ENCODE results near the gene CIT. TPM values are rescaled to one million over a fixed set of nuclear protein-coding genes. Genes with fewer than 3 reads are reported as not detected.
A peak's percentile ranks its signal among the peaks of the same experiment; 100 is the strongest.

CIT gene
- 10 to 100 TPM; 12.6 to 42.4 TPM for total RNA-seq

- DNase-seq: peak; percentile 92
- TF ChIP-seq CTCF (IDR thresholded peaks at IDR 0.05): no peak
- H3K27ac ChIP-seq: no peak within 1 kb of the TSS
Measured at GRCh38 chr12:119876761-119877638, at the start of gene CIT. CIT (minus strand) TSS chr12:119877320; CDS start chr12:119876168, 1,152 bp downstream.

GRCh38 chr12:119925269-119925668 lies 48.1 kb upstream of the CIT start:
- Histone ChIP-seq H3K27me3 (no peaks in the 10 kb centered on the region), H3K4me1 (no peaks in the 10 kb centered on the region), H3K4me3 (no peak overlapping the region), H3K36me3 (no peaks in the 10 kb centered on the region), H3K9me3 (no peaks in the 10 kb centered on the region), H3K27ac (no peak overlapping the region), H3K9ac (ENCODE audit: low read depth in 2 of 2, low read length in 2 of 2) (no peak overlapping the region)
- no peak for DNase-seq
- intact Hi-C loops (cut with DNase I): no loop called here
- no peak for TF ChIP-seq CTCF (IDR thresholded peaks at IDR 0.05)

More at GRCh38 chr12:119876761-119877638, at the start of gene CIT:
- Histone ChIP-seq H3K9me3 (no peaks in the 10 kb centered on the region), H3K4me3 (peak within 1 kb of the TSS; percentile 99), H3K4me1 (peaks cover 4% of the 10 kb centered on the region), H3K36me3 (no peaks in the 10 kb centered on the region), H3K27me3 (no peaks in the 10 kb centered on the region), H3K9ac (ENCODE audit: low read depth in 2 of 2, low read length in 2 of 2) (peak within 1 kb of the TSS; percentile 61 to 71)
- intact Hi-C loops (cut with DNase I): no loop called here

- no peak overlapping the region for H3K27ac ChIP-seq
- no peaks in the 10 kb centered on the region for H3K4me1 ChIP-seq
- H3K36me3 ChIP-seq: no peaks in the 10 kb centered on the region
- H3K9me3 ChIP-seq: no peaks in the 10 kb centered on the region
- H3K9ac ChIP-seq (ENCODE audit: low read depth in 2 of 2, low read length in 2 of 2): no peak overlapping the region
- TF ChIP-seq CTCF (IDR thresholded peaks at IDR 0.05): no peak
- no peak overlapping the region for H3K4me3 ChIP-seq
- intact Hi-C loops (cut with DNase I): no loop called here
- no peak for DNase-seq
- H3K27me3 ChIP-seq: no peaks in the 10 kb centered on the region
Measured at GRCh38 chr12:119920064-119920463, 42.9 kb upstream of the CIT start.

- Histone ChIP-seq H3K36me3 (no peaks in the 10 kb centered on the region), H3K9me3 (no peaks in the 10 kb centered on the region), H3K9ac (ENCODE audit: low read depth in 2 of 2, low read length in 2 of 2) (no peak overlapping the region), H3K4me1 (no peaks in the 10 kb centered on the region), H3K27me3 (no peaks in the 10 kb centered on the region), H3K27ac (no peak overlapping the region), H3K4me3 (no peak overlapping the region)
- no peak for DNase-seq
- intact Hi-C loops (cut with DNase I): no loop called here
- TF ChIP-seq CTCF (IDR thresholded peaks at IDR 0.05): no peak
Measured at GRCh38 chr12:119915894-119916510, 38.9 kb upstream of the CIT start.

GRCh38 chr12:119914666-119915065 lies 37.5 kb upstream of the CIT start:
- H3K9ac ChIP-seq (ENCODE audit: low read depth in 2 of 2, low read length in 2 of 2): no peak overlapping the region
- H3K27me3 ChIP-seq: no peaks in the 10 kb centered on the region
- no peak overlapping the region for H3K4me3 ChIP-seq
- H3K36me3 ChIP-seq: no peaks in the 10 kb centered on the region
- no peak for DNase-seq
- H3K4me1 ChIP-seq: no peaks in the 10 kb centered on the region
- intact Hi-C loops (cut with DNase I): no loop called here
- TF ChIP-seq CTCF (IDR thresholded peaks at IDR 0.05): no peak
- no peaks in the 10 kb centered on the region for H3K9me3 ChIP-seq
- no peak overlapping the region for H3K27ac ChIP-seq
